ENCODE measurements around the gene GDF2. TPM values are rescaled to one million over a fixed set of nuclear protein-coding genes. Genes with fewer than 3 reads are reported as not detected.

The GDF2 gene
- total RNA-seq, 1 experiment from 2014 or later: not detected

GRCh38 chr10:47301833-47302232, 20.4 kb upstream of the GDF2 start:
- no peak overlapping the region for H3K4me2 ChIP-seq (ENCODE audit: insufficient read depth, insufficient read length, low read length)
- peaks cover 70% of the 10 kb centered on the region for H3K27me3 Mint-ChIP-seq (ENCODE audit: low read depth)
- DNase-seq: no peak
- H2AK5ac ChIP-seq (ENCODE audit: insufficient read length, low read length): no peak overlapping the region
- no peak overlapping the region for H2BK20ac ChIP-seq (ENCODE audit: low read depth, low read length, poor library complexity, severe bottlenecking)
- H3K23me2 ChIP-seq (ENCODE audit: insufficient read length, low read depth, low read length, poor library complexity, severe bottlenecking): peaks cover 4% of the 10 kb centered on the region
- no peaks in the 10 kb centered on the region for H3K79me1 ChIP-seq (ENCODE audit: insufficient read depth, low read depth, low read length, poor library complexity, severe bottlenecking)
- no peaks in the 10 kb centered on the region for H3K79me2 ChIP-seq (ENCODE audit: insufficient read depth, low read length)
- no peak overlapping the region for H3K4me3 Mint-ChIP-seq
- no peak overlapping the region for H3K27ac Mint-ChIP-seq
- H2BK15ac ChIP-seq (ENCODE audit: low read depth, low read length): no peak overlapping the region
- no peak overlapping the region for H3K56ac ChIP-seq (ENCODE audit: insufficient read length, low read depth, low read length)
- no peak overlapping the region for H2BK120ac ChIP-seq (ENCODE audit: low read depth, low read length, poor library complexity, severe bottlenecking)
- no peak overlapping the region for H3K4ac ChIP-seq (ENCODE audit: low read depth, low read length)
- H2BK12ac ChIP-seq (ENCODE audit: insufficient read length, low read depth, low read length): no peak overlapping the region
- H3K18ac ChIP-seq (ENCODE audit: insufficient read length, low read depth, low read length): no peak overlapping the region
- peaks cover 14% of the 10 kb centered on the region; the same call in 1 of the 2 replicates for H3K27me3 ChIP-seq (ENCODE audit: insufficient read depth, low read length)
- H2BK5ac ChIP-seq (ENCODE audit: insufficient read length, low read length): no peak overlapping the region
- no peak overlapping the region for H4K5ac ChIP-seq (ENCODE audit: insufficient read length, low read depth, low read length)
- TF ChIP-seq CTCF (conservative IDR thresholded peaks at IDR 0.05): no peak
- no peak overlapping the region for H3K27ac ChIP-seq (ENCODE audit: insufficient read length, low read depth, low read length)
- no peak overlapping the region for H3T11ph ChIP-seq (ENCODE audit: low read length)
- no peaks in the 10 kb centered on the region for H3K9me3 Mint-ChIP-seq
- no peak overlapping the region for H3K14ac ChIP-seq (ENCODE audit: insufficient read depth, low read length)
- H3K23ac ChIP-seq (ENCODE audit: insufficient read length, low read depth, low read length): no peak overlapping the region
- peaks cover 10 to 13% of the 10 kb centered on the region in 2 experiments for H3K4me1 Mint-ChIP-seq
- H3K9ac ChIP-seq (ENCODE audit: extremely low read depth, insufficient read length, low read length): no peak overlapping the region
- H4K8ac ChIP-seq (replicated peaks; ENCODE audit: insufficient read length, low read depth, low read length): no peak overlapping the region
- H2AFZ ChIP-seq (ENCODE audit: low read length): no peak overlapping the region
- no CpG with 5 or more reads among the region's 2 CpGs for WGBS (ENCODE audit: extremely low coverage, insufficient read length, low lambda C conversion rate)
- H3K36me3 Mint-ChIP-seq (ENCODE audit: insufficient read depth in 1 of 3, low read depth in 3 of 3): no peaks in the 10 kb centered on the region
- H3K4me1 ChIP-seq (ENCODE audit: insufficient read depth, low read length): no peaks in the 10 kb centered on the region
- H3K9me3 ChIP-seq (ENCODE audit: control insufficient read depth, low read depth, low read length): no peaks in the 10 kb centered on the region
- no peak overlapping the region for H4K91ac ChIP-seq (ENCODE audit: insufficient read length, low read depth, low read length)
- peaks cover 2% of the 10 kb centered on the region for H4K20me1 ChIP-seq (ENCODE audit: control insufficient read depth, insufficient read depth, insufficient read length)
